CD4-positive, alpha-beta T cell treated with Interleukin-1 beta for 1 hour (primary cell): ENCODE results near the gene MRGPRD.
A peak's percentile ranks its signal among the peaks of the same experiment; 100 is the strongest.

Source experiments
- DNase-seq, 2 donors: peaks; one replicate each; pipeline ENCODE4 v3.0.0-alpha.2; 2020 to 2022

Gene MRGPRD

GRCh38 chr11:68968306-68969250 is 12.2 kb downstream of the MRGPRD start:
- no peak for DNase-seq

GRCh38 chr11:68966894-68967780 is 13.6 kb downstream of the MRGPRD start:
- DNase-seq = no peak

DNA sequence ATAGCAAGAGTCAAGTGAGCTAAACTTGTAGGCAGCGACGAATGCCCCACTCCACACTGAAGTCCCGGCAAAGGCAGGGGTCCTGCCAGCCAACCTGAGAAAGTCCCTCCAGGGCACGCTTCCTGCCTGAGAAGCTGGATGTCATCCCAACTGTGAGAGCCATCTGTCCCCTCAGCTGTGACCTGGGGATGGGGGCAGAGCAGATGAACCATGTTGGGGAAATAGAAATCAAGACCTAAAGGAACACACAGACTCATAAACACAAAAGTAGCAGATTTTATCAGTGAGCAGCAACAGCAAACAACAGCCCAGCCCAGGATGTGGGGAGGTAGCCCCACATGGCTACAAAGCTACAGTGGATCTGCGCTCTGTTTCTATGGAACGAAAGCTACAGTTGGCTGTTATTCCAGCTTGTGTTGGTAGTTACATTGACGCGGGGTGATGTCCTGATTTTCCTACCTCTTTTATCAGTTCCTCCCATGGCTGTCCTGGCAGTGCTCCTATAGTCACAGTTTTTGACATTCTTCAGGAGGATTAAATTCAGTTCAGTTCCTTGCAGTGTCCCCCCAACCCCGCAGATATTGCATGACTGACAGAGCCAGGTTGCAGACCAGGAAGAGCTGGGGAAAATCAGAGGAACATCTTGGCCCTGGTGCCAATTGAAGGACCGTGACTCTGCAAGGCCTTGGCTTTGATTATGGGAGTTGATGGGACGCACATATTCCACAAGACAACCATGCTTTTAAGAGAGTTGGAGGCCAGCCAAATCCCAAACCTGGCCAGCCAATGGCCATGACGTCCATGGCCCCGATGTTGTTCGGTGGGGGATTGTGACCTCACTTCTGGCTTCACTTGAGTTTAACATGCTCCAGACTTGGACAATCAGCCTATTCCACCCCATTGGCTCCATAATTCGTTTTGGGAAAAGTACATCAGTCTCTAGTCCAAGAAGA is 14.6 kb downstream of the MRGPRD start:
- peak in 1 of 2 donors; percentile 17 for DNase-seq

- DNase-seq = no peak
Measured at GRCh38 chr11:68963779-68964178, 17.0 kb downstream of the MRGPRD start.

DNA sequence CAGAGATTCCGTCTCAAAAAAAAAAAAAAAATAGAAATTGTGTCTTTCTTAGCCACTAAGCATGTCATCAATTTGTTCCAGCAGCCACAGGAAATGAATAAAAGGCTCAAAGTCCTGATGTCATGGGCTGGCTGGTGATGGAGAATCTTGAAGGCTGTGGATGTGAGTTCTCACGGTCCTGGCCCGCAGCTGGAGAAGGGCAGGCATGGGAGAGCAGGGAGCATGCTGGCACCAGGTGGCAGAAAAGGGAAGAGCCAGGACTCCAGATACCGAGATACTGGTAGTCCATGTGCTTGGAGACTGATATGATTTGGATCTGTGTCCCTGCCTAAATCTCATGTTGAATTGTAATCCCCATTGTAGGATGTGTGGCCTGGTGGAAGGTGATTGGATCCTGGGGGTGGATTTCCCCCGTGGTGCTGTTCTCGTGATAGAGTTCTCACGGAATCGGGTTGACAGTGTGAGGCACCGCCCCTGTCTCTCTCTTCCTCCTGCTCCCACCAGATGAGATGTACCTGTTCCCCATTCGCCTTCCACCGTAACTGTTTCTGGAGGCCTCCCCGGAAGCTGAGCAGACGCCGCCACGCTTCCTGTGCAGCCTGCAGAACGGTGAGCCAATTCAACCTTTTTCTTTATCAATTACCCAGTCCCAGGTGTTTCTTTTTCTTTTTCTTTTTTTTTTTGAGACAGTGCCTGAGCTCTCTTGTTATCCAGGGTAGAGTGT is 18.1 kb downstream of the MRGPRD start:
- peak; percentile 20 to 51 for DNase-seq

- DNase-seq = no peak
Measured at GRCh38 chr11:68961245-68961644, 19.5 kb downstream of the MRGPRD start.

DNA sequence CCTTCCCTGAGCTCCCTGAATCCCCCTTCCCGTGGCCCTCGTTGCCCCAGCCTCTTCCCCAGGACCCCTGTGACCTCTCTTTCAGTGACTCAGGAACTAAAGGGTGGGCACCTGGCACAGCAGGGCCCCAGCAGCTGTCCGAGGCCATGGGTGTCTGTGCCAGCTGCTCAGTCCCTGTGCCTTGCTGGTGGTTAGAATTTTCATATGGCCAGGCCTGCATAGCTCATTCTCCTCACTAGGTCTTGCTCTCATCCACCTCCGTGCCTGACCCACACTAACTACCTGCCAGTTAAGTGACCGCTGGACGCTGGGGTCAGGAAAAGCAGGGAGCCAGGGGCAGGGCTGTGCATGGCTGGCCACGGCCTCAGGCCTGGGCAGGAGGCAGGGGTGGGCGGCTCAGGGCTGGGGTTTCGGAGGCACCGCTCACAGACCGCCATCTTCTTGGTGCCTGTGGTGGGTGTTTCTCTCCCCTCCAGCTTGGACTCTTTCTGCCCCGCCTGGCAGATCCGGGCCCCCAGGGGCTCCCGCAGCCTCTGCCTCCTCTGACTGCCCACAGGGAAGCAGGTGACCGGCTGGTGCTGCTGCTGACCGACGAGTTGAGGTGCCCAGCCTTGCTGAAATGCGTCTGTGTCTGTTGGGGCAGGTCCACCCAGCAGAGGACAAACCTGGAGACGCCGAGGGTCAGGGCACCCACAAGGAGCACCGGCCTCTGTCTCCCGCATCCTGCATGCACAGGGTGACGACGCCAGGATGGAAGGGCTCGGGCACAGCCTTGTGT is 20.3 kb downstream of the MRGPRD start:
- DNase-seq = no peak

- no peak for DNase-seq
Measured at GRCh38 chr11:68959465-68960293, 21.1 kb downstream of the MRGPRD start.

- no peak for DNase-seq
Measured at GRCh38 chr11:68958211-68958610, 22.6 kb downstream of the MRGPRD start.

DNA sequence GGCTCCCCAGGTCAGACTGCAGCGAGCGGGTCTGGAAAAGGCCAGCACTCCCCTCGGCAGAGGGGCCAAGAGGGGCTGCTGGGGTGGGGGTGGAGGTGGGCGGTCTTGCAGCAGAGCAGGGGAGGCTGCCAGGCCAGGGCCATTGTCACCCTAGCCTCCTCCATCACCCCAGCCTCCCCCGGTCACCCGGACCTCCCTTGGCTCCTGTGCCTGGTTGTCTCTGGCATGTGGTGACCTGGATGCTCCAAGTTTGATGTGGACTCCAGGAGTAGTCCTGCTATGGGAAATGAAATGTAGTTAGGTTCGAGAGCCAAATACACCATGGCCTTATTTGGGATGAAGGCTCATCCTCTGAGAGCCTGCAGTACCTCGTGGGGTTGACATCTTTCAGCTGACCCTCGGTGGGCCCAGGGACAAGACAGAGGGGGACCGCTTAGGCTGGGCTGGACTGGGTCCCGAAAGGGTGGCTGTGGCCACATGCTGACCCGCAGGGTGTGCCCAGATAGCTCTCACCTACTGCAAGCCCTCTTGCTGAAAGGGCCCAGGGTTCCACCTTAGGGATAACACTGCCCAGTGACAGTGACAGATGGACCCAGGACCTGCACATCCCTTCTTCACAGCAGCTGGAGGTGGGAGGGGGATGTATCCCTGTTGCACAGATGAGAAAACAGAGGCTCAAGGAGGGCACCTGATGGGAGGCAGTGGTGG is 24.1 kb downstream of the MRGPRD start:
- DNase-seq = no peak

GRCh38 chr11:68956142-68956541 is 24.6 kb downstream of the MRGPRD start:
- peak; percentile 28 to 35 for DNase-seq

- no peak for DNase-seq
Measured at GRCh38 chr11:68955607-68955958, 25.2 kb downstream of the MRGPRD start.

- peak in 1 of 2 donors; percentile 44 for DNase-seq
Measured at GRCh38 chr11:68954836-68955606, 25.8 kb downstream of the MRGPRD start.

DNA sequence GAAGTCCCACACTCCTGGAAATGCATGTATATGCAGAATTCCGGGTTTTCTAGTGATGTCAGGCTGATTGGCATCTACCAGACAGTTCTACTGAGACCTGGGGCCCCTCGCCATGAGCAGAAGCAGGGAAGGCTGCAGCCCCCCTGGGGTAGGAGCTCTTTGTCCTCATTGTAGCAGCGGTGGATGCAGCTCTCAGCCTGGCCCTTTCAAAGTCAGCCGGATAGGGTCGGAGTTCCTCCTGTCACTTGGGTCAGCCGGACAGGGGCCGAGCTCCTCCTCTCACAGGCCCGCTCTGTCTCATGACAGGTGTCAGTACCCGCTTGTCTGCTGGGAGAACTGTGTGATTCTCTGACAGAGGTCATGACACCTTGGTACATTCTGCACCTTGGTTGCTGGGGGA is 30.0 kb downstream of the MRGPRD start:
- DNase-seq = no peak

GRCh38 chr11:68950270-68950669 is 30.5 kb downstream of the MRGPRD start:
- DNase-seq = no peak

GRCh38 chr11:68948935-68949334 is 31.9 kb downstream of the MRGPRD start:
- DNase-seq = no peak

DNA sequence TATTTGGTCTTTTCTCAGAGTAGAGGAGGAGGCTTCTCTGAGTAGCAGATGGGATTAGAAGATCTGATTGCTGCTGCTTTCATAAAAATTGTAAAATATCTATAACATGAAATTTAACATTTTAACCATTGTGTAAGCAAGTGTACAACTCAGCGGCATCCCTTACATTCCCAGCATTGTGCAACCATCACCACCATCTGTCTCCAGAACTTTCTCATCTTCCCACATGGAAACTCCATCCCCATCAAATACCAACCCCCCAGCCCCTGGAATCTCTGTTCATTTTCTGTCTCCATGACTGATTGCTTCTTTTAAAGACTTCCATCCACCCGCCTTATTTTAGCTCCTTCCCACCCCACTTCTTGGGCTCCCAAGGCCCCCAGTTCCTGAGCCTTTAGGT is 32.3 kb downstream of the MRGPRD start:
- no peak for DNase-seq

- no peak for DNase-seq
Measured at GRCh38 chr11:68947151-68947550, 33.6 kb downstream of the MRGPRD start.
